SU-DHL-6 (cell line): ENCODE results near the gene GRIN2A.

Experiments used
- H2AFZ ChIP-seq: fragments of 200-600 bp; sonication (generic); 2 replicates; pipeline ENCODE4 v1.6.1; 2014; ENCODE audit warnings: low read depth, mild to moderate bottlenecking, moderate library complexity, mixed read lengths, antibody characterized with exemption, low read length; ENCODE audit not compliant: severe bottlenecking
- H3F3A ChIP-seq: fragments of 200-600 bp; shearing (Covaris generic); 2 replicates; pipeline ENCODE4 v1.6.0; 2016; ENCODE audit warnings: antibody characterized with exemption, mild to moderate bottlenecking; ENCODE audit not compliant: insufficient read depth
- H3K27ac ChIP-seq: fragments of 200-600 bp; sonication (generic); 2 replicates; pipeline ENCODE4 v1.5.1; 2016; ENCODE audit warnings: low read depth, mild to moderate bottlenecking, low read length, moderate library complexity, mixed read lengths
- H3K27me3 ChIP-seq: fragments of 200-600 bp; sonication (generic), shearing (Covaris generic); 2 replicates; pipeline ENCODE4 v1.6.0; 2014; ENCODE audit warnings: mild to moderate bottlenecking, low read length
- H3K36me3 ChIP-seq: fragments of 200-600 bp; sonication (generic); 2 replicates; pipeline ENCODE4 v1.6.1; 2014; ENCODE audit warnings: mild to moderate bottlenecking, low read length, mixed read lengths
- H3K4me2 ChIP-seq: fragments of 300-600, 200-600 bp; shearing (Covaris generic), sonication (generic); 2 replicates; pipeline ENCODE4 v1.6.0; 2014; ENCODE audit warnings: low read length, low read depth, mild to moderate bottlenecking; ENCODE audit not compliant: poor library complexity, severe bottlenecking
- H3K4me3 ChIP-seq: fragments of 200-600 bp; sonication (generic); 2 replicates; pipeline ENCODE4 v1.5.1; 2014; ENCODE audit warnings: antibody characterized with exemption, low read length, mild to moderate bottlenecking, mixed read lengths; ENCODE audit not compliant: insufficient read depth, poor library complexity, severe bottlenecking
- H3K79me2 ChIP-seq: fragments of 200-600 bp; sonication (generic); 2 replicates; pipeline ENCODE4 v1.6.1; 2014; ENCODE audit warnings: mild to moderate bottlenecking, low read length, moderate library complexity; ENCODE audit not compliant: insufficient read depth
- H3K9ac ChIP-seq: fragments of 200-600 bp; sonication (generic); 2 replicates; pipeline ENCODE4 v1.7.0; 2014; ENCODE audit warnings: mild to moderate bottlenecking, low read length
- H3K9me2 ChIP-seq: fragments of 200-600 bp; sonication (generic); replicated peaks from 2 replicates; pipeline ENCODE4 v1.6.1; 2014; ENCODE audit warnings: low read length; ENCODE audit not compliant: insufficient read depth
- H3K9me3 ChIP-seq: fragments of 200-600 bp; sonication (generic); 2 replicates; pipeline ENCODE4 v1.6.1; 2014; ENCODE audit warnings: low read length, mixed read lengths; ENCODE audit not compliant: insufficient read depth
- H4K20me1 ChIP-seq: fragments of 200-600 bp; sonication (generic); 2 replicates; pipeline ENCODE4 v1.6.1; 2014; ENCODE audit warnings: low read depth, mild to moderate bottlenecking, antibody characterized with exemption, low read length, moderate library complexity, mixed read lengths
- EZH2phosphoT487 ChIP-seq: fragments of 200-600 bp; sonication (generic), shearing (Covaris generic); conservative IDR thresholded peaks from 2 replicates; pipeline ENCODE4 v1.6.1; 2018; ENCODE audit warnings: mild to moderate bottlenecking, antibody characterized with exemption, low read length, moderate library complexity, mixed read lengths
- TF ChIP-seq, protein P1 (sequence below): fragments of 200-600 bp; sonication (generic); IDR thresholded peaks from one replicate; pipeline ENCODE4 v1.5.1; 2017; ENCODE audit warnings: antibody characterized with exemption, mild to moderate bottlenecking, low read length, moderate library complexity; ENCODE audit not compliant: insufficient read depth, poor library complexity, severe bottlenecking

Gene GRIN2A

DNA sequence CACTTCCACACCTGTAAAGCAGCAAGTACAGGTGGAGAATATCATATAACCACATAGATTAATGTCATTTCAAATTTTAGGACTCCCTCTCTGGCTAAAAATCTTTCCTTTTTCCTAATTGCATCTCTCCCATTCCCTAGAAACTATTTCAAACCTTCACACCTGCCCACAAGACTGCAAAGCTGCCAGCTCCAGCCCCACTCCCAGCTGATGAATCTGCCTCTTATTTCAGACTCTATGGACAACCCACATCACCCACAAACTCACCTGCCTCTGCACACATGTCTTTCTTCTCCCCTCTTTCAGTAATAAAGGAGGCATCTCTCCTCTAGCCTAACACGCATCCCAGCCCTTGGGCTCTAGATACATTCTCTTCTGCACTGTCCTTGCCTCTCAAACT, 315.1 kb downstream of the GRIN2A start:
- H3K36me3 ChIP-seq: no peaks in the 10 kb centered on the region
- H3K9me3 ChIP-seq: no peaks in the 10 kb centered on the region
- no peak overlapping the region for H3K27ac ChIP-seq
- no peak overlapping the region for H3K4me3 ChIP-seq
- H3K9me2 ChIP-seq: no peaks in the 10 kb centered on the region
- no peak overlapping the region for H2AFZ ChIP-seq
- no peaks in the 10 kb centered on the region for H3K79me2 ChIP-seq
- no peaks in the 10 kb centered on the region for H4K20me1 ChIP-seq
- no peak overlapping the region for H3K9ac ChIP-seq
- TF ChIP-seq, protein P1, sequence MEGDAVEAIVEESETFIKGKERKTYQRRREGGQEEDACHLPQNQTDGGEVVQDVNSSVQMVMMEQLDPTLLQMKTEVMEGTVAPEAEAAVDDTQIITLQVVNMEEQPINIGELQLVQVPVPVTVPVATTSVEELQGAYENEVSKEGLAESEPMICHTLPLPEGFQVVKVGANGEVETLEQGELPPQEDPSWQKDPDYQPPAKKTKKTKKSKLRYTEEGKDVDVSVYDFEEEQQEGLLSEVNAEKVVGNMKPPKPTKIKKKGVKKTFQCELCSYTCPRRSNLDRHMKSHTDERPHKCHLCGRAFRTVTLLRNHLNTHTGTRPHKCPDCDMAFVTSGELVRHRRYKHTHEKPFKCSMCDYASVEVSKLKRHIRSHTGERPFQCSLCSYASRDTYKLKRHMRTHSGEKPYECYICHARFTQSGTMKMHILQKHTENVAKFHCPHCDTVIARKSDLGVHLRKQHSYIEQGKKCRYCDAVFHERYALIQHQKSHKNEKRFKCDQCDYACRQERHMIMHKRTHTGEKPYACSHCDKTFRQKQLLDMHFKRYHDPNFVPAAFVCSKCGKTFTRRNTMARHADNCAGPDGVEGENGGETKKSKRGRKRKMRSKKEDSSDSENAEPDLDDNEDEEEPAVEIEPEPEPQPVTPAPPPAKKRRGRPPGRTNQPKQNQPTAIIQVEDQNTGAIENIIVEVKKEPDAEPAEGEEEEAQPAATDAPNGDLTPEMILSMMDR: no peak
- TF ChIP-seq EZH2phosphoT487: no peak
- no peaks in the 10 kb centered on the region for H3F3A ChIP-seq
- no peaks in the 10 kb centered on the region for H3K27me3 ChIP-seq
- H3K4me2 ChIP-seq: no peak overlapping the region

DNA sequence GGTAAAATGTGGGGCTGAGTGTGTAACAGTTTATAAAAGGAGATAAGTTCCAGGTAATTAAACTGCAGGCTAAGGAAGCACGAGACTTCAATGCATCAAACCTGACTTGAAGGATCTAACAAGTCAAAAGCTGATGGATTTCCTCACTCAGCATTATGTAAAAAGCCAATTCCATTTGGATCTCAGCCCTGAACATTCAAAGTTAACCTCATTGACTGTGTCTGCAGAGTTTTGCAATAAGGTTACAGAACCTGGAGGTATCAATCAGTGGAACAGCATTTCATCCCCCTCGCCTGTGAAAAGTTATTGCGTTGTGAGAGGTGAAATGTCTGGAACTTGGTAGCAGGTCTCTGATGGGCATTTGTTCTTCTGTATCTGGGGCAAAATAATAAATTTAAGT, 317.8 kb downstream of the GRIN2A start:
- Histone ChIP-seq H2AFZ (no peak overlapping the region), H3K4me3 (no peak overlapping the region), H3K27ac (no peak overlapping the region), H3K4me2 (no peak overlapping the region), H4K20me1 (no peaks in the 10 kb centered on the region), H3F3A (no peaks in the 10 kb centered on the region), H3K9ac (no peak overlapping the region), H3K36me3 (no peaks in the 10 kb centered on the region), H3K79me2 (no peaks in the 10 kb centered on the region), H3K27me3 (no peaks in the 10 kb centered on the region), H3K9me2 (no peaks in the 10 kb centered on the region), H3K9me3 (no peaks in the 10 kb centered on the region)
- TF ChIP-seq, protein P1: no peak
- no peak for TF ChIP-seq EZH2phosphoT487

DNA sequence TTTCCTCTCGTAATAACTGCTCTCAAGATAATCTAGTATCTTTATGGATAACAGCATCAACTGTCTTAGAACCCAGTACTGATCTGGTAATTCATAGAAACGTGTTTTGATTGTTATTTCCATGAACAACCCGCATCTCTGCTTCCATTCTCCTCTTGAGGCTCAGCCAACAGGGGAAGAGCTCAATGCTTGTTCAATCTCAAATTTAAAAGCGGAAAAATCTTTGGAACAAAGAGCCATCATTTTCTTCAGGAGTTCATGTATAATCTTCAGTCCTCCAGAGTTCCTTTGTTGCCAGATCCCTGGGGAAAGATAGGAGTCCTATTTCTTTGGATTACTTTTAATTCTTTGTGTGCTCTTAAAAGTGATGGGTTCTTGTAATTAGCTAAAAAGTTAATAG, 319.9 kb downstream of the GRIN2A start:
- no peak overlapping the region for H3K4me2 ChIP-seq
- H3K36me3 ChIP-seq: no peaks in the 10 kb centered on the region
- no peaks in the 10 kb centered on the region for H3K79me2 ChIP-seq
- H3K9ac ChIP-seq: no peak overlapping the region
- H3K9me3 ChIP-seq: no peaks in the 10 kb centered on the region
- H4K20me1 ChIP-seq: no peaks in the 10 kb centered on the region
- no peak overlapping the region for H3K27ac ChIP-seq
- H3F3A ChIP-seq: no peaks in the 10 kb centered on the region
- no peak for TF ChIP-seq EZH2phosphoT487
- TF ChIP-seq, protein P1: no peak
- no peak overlapping the region for H3K4me3 ChIP-seq
- H3K9me2 ChIP-seq: no peaks in the 10 kb centered on the region
- no peaks in the 10 kb centered on the region for H3K27me3 ChIP-seq
- no peak overlapping the region for H2AFZ ChIP-seq

DNA sequence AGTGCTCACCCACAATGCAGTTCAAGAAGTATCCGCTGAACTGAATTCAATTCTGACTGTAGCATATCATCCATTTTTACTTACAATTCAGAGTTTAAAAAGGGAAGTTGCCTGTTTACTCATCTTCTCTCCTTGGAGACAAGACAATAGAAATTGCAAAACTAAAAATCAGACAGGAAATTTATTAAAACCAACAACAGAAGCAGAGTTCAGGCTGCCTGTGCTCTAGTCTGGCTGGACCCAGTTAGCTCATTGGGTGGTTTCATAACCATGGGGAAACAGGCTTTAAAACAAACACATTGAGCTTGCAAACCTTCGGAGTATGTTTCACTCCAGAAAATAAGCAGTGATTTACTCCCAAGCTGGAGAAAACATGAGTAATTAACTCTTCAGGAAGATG, 321.4 kb downstream of the GRIN2A start:
- TF ChIP-seq EZH2phosphoT487: no peak
- TF ChIP-seq, protein P1: no peak
- Histone ChIP-seq H3K9me2 (no peaks in the 10 kb centered on the region), H4K20me1 (no peaks in the 10 kb centered on the region), H2AFZ (no peak overlapping the region), H3K9ac (no peak overlapping the region), H3K79me2 (no peaks in the 10 kb centered on the region), H3K4me3 (no peak overlapping the region), H3K27me3 (no peaks in the 10 kb centered on the region), H3K9me3 (no peaks in the 10 kb centered on the region), H3K4me2 (no peak overlapping the region), H3F3A (no peaks in the 10 kb centered on the region), H3K27ac (no peak overlapping the region), H3K36me3 (no peaks in the 10 kb centered on the region)
